SU-DHL-6 (cell line): Measurements from ENCODE around the gene SIAE.

Experiments
- H2AFZ ChIP-seq: fragments of 200-600 bp; sonication (generic); 2 replicates; pipeline ENCODE4 v1.6.1; 2014; ENCODE audit warnings: low read depth, mild to moderate bottlenecking, moderate library complexity, mixed read lengths, antibody characterized with exemption, low read length; ENCODE audit not compliant: severe bottlenecking
- H3F3A ChIP-seq: fragments of 200-600 bp; shearing (Covaris generic); 2 replicates; pipeline ENCODE4 v1.6.0; 2016; ENCODE audit warnings: antibody characterized with exemption, mild to moderate bottlenecking; ENCODE audit not compliant: insufficient read depth
- H3K27ac ChIP-seq: fragments of 200-600 bp; sonication (generic); 2 replicates; pipeline ENCODE4 v1.5.1; 2016; ENCODE audit warnings: low read depth, mild to moderate bottlenecking, low read length, moderate library complexity, mixed read lengths
- H3K27me3 ChIP-seq: fragments of 200-600 bp; sonication (generic), shearing (Covaris generic); 2 replicates; pipeline ENCODE4 v1.6.0; 2014; ENCODE audit warnings: mild to moderate bottlenecking, low read length
- H3K36me3 ChIP-seq: fragments of 200-600 bp; sonication (generic); 2 replicates; pipeline ENCODE4 v1.6.1; 2014; ENCODE audit warnings: mild to moderate bottlenecking, low read length, mixed read lengths
- H3K4me2 ChIP-seq: fragments of 300-600, 200-600 bp; shearing (Covaris generic), sonication (generic); 2 replicates; pipeline ENCODE4 v1.6.0; 2014; ENCODE audit warnings: low read length, low read depth, mild to moderate bottlenecking; ENCODE audit not compliant: poor library complexity, severe bottlenecking
- H3K4me3 ChIP-seq: fragments of 200-600 bp; sonication (generic); 2 replicates; pipeline ENCODE4 v1.5.1; 2014; ENCODE audit warnings: antibody characterized with exemption, low read length, mild to moderate bottlenecking, mixed read lengths; ENCODE audit not compliant: insufficient read depth, poor library complexity, severe bottlenecking
- H3K79me2 ChIP-seq: fragments of 200-600 bp; sonication (generic); 2 replicates; pipeline ENCODE4 v1.6.1; 2014; ENCODE audit warnings: mild to moderate bottlenecking, low read length, moderate library complexity; ENCODE audit not compliant: insufficient read depth
- H3K9ac ChIP-seq: fragments of 200-600 bp; sonication (generic); 2 replicates; pipeline ENCODE4 v1.7.0; 2014; ENCODE audit warnings: mild to moderate bottlenecking, low read length
- H3K9me2 ChIP-seq: fragments of 200-600 bp; sonication (generic); replicated peaks from 2 replicates; pipeline ENCODE4 v1.6.1; 2014; ENCODE audit warnings: low read length; ENCODE audit not compliant: insufficient read depth
- H3K9me3 ChIP-seq: fragments of 200-600 bp; sonication (generic); 2 replicates; pipeline ENCODE4 v1.6.1; 2014; ENCODE audit warnings: low read length, mixed read lengths; ENCODE audit not compliant: insufficient read depth
- H4K20me1 ChIP-seq: fragments of 200-600 bp; sonication (generic); 2 replicates; pipeline ENCODE4 v1.6.1; 2014; ENCODE audit warnings: low read depth, mild to moderate bottlenecking, antibody characterized with exemption, low read length, moderate library complexity, mixed read lengths
- EZH2phosphoT487 ChIP-seq: fragments of 200-600 bp; sonication (generic), shearing (Covaris generic); conservative IDR thresholded peaks from 2 replicates; pipeline ENCODE4 v1.6.1; 2018; ENCODE audit warnings: mild to moderate bottlenecking, antibody characterized with exemption, low read length, moderate library complexity, mixed read lengths
- TF ChIP-seq, protein P1 (sequence below): fragments of 200-600 bp; sonication (generic); IDR thresholded peaks from one replicate; pipeline ENCODE4 v1.5.1; 2017; ENCODE audit warnings: antibody characterized with exemption, mild to moderate bottlenecking, low read length, moderate library complexity; ENCODE audit not compliant: insufficient read depth, poor library complexity, severe bottlenecking

The SIAE gene

GRCh38 chr11:124673333-124674167 is at the start of gene SIAE, which contains the start of gene SPA17:
Gene SIAE, minus strand, starts transcription at chr11:124673739. Its CDS starts 31 bp downstream, at chr11:124673708.
Gene SPA17, plus strand, starts transcription at chr11:124673904. Its CDS starts 1,361 bp downstream, at chr11:124675265.
- no peak for TF ChIP-seq EZH2phosphoT487
- Histone ChIP-seq H3K27me3 (no peaks in the 10 kb centered on the region), H3K4me3 (peak within 1 kb of the TSS; percentile 72), H4K20me1 (no peaks in the 10 kb centered on the region), H3K9me3 (no peaks in the 10 kb centered on the region), H2AFZ (peak within 1 kb of the TSS; percentile 97), H3K9ac (peak within 1 kb of the TSS; percentile 75), H3K4me2 (peak within 1 kb of the TSS; percentile 66), H3K27ac (no peak within 1 kb of the TSS), H3K79me2 (no peaks in the 10 kb centered on the region), H3K36me3 (no peaks in the 10 kb centered on the region), H3F3A (no peaks in the 10 kb centered on the region; the same call in 1 of the 2 replicates), H3K9me2 (no peaks in the 10 kb centered on the region)

GRCh38 chr11:124722176-124722575 is 48.6 kb upstream of the SIAE start:
- Histone ChIP-seq H3K4me2 (no peak overlapping the region), H3K9me3 (no peaks in the 10 kb centered on the region), H3K27me3 (no peaks in the 10 kb centered on the region), H4K20me1 (no peaks in the 10 kb centered on the region), H3K4me3 (no peak overlapping the region), H3K79me2 (no peaks in the 10 kb centered on the region), H3K9me2 (no peaks in the 10 kb centered on the region), H2AFZ (no peak overlapping the region), H3K9ac (no peak overlapping the region), H3K36me3 (no peaks in the 10 kb centered on the region), H3F3A (no peaks in the 10 kb centered on the region), H3K27ac (no peak overlapping the region)
- TF ChIP-seq EZH2phosphoT487: no peak
- TF ChIP-seq, protein P1, sequence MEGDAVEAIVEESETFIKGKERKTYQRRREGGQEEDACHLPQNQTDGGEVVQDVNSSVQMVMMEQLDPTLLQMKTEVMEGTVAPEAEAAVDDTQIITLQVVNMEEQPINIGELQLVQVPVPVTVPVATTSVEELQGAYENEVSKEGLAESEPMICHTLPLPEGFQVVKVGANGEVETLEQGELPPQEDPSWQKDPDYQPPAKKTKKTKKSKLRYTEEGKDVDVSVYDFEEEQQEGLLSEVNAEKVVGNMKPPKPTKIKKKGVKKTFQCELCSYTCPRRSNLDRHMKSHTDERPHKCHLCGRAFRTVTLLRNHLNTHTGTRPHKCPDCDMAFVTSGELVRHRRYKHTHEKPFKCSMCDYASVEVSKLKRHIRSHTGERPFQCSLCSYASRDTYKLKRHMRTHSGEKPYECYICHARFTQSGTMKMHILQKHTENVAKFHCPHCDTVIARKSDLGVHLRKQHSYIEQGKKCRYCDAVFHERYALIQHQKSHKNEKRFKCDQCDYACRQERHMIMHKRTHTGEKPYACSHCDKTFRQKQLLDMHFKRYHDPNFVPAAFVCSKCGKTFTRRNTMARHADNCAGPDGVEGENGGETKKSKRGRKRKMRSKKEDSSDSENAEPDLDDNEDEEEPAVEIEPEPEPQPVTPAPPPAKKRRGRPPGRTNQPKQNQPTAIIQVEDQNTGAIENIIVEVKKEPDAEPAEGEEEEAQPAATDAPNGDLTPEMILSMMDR: no peak

DNA sequence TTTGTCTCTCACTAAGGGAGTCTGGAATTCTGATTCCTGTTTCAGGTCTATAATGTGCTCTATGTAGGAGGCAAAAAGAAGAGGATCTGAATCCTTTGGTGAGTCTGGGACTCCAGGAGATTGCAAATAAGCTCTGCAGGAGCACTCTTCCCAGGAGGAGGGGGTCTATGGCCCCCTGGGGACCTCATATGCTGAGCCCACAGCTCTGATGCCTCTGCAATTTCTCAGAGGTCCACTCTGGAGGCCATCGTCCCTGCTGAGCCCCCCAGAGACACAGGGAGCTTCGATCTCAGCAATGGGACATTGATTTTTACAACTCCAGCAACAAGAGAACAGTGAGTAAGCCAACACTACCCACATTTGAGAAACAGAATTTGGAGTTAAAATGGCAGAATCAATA is 46.0 kb upstream of the SIAE start:
- Histone ChIP-seq H3F3A (no peaks in the 10 kb centered on the region), H3K79me2 (no peaks in the 10 kb centered on the region), H3K9me3 (no peaks in the 10 kb centered on the region), H3K9ac (no peak overlapping the region), H3K36me3 (no peaks in the 10 kb centered on the region), H4K20me1 (no peaks in the 10 kb centered on the region), H3K9me2 (no peaks in the 10 kb centered on the region), H3K27ac (no peak overlapping the region), H2AFZ (no peak overlapping the region), H3K27me3 (no peaks in the 10 kb centered on the region), H3K4me3 (no peak overlapping the region), H3K4me2 (no peak overlapping the region)
- TF ChIP-seq, protein P1: no peak
- no peak for TF ChIP-seq EZH2phosphoT487

GRCh38 chr11:124718801-124719200 is 45.3 kb upstream of the SIAE start:
- Histone ChIP-seq H3K4me2 (no peak overlapping the region), H3K36me3 (no peaks in the 10 kb centered on the region), H3K27me3 (no peaks in the 10 kb centered on the region), H3K9me2 (no peaks in the 10 kb centered on the region), H4K20me1 (no peaks in the 10 kb centered on the region), H3F3A (no peaks in the 10 kb centered on the region), H3K4me3 (no peak overlapping the region), H2AFZ (no peak overlapping the region), H3K27ac (no peak overlapping the region), H3K9ac (no peak overlapping the region), H3K79me2 (no peaks in the 10 kb centered on the region), H3K9me3 (no peaks in the 10 kb centered on the region)
- TF ChIP-seq EZH2phosphoT487: no peak
- TF ChIP-seq, protein P1: no peak
